IPS DF 6.9 (cell line): ENCODE results near the gene RCE1.
"Not testable (repeated sequence)": the region's sequence is repeated elsewhere in the genome, so short reads cannot be mapped to it uniquely, and the experiment has no call there.

ENCODE experiments used
- DNase-seq: peaks from one replicate; pipeline ENCODE4 v3.0.0-alpha.2; 2013; ENCODE audit warnings: low read depth, low spot score
- H3K27ac ChIP-seq: one replicate; pipeline ENCODE4 v1.5.1; 2013; ENCODE audit warnings: low read length, control low read depth
- H3K27me3 ChIP-seq: 2 replicates; pipeline ENCODE4 v1.6.1; 2013; ENCODE audit warnings: mild to moderate bottlenecking, low read length; ENCODE audit not compliant: control insufficient read depth, insufficient read depth
- H3K36me3 ChIP-seq: 2 replicates; pipeline ENCODE4 v1.6.1; 2013; ENCODE audit warnings: low read length; ENCODE audit not compliant: control insufficient read depth, insufficient read depth
- H3K4me1 ChIP-seq: 2 replicates; pipeline ENCODE4 v1.6.1; 2013; ENCODE audit warnings: low read length; ENCODE audit not compliant: control insufficient read depth, insufficient read depth
- H3K4me3 ChIP-seq: 2 replicates; pipeline ENCODE4 v1.5.1; 2013; ENCODE audit warnings: mild to moderate bottlenecking, low read length
- H3K9me3 ChIP-seq: 2 replicates; pipeline ENCODE4 v1.6.1; 2013; ENCODE audit warnings: low read length, inconsistent platforms; ENCODE audit not compliant: control insufficient read depth, insufficient read depth
- WGBS: extraction: QIAGEN DNeasy Blood & Tissue Kit; methylation state at CpG from one replicate; pipeline ENCODE4 v1.1.7; 2013; ENCODE audit warnings: mixed read lengths, missing lambda C conversion rate; ENCODE audit not compliant: insufficient read length, insufficient coverage; 5-methylcytosine and 5-hydroxymethylcytosine counted together

Gene RCE1, protein sequence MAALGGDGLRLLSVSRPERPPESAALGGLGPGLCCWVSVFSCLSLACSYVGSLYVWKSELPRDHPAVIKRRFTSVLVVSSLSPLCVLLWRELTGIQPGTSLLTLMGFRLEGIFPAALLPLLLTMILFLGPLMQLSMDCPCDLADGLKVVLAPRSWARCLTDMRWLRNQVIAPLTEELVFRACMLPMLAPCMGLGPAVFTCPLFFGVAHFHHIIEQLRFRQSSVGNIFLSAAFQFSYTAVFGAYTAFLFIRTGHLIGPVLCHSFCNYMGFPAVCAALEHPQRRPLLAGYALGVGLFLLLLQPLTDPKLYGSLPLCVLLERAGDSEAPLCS

DNA sequence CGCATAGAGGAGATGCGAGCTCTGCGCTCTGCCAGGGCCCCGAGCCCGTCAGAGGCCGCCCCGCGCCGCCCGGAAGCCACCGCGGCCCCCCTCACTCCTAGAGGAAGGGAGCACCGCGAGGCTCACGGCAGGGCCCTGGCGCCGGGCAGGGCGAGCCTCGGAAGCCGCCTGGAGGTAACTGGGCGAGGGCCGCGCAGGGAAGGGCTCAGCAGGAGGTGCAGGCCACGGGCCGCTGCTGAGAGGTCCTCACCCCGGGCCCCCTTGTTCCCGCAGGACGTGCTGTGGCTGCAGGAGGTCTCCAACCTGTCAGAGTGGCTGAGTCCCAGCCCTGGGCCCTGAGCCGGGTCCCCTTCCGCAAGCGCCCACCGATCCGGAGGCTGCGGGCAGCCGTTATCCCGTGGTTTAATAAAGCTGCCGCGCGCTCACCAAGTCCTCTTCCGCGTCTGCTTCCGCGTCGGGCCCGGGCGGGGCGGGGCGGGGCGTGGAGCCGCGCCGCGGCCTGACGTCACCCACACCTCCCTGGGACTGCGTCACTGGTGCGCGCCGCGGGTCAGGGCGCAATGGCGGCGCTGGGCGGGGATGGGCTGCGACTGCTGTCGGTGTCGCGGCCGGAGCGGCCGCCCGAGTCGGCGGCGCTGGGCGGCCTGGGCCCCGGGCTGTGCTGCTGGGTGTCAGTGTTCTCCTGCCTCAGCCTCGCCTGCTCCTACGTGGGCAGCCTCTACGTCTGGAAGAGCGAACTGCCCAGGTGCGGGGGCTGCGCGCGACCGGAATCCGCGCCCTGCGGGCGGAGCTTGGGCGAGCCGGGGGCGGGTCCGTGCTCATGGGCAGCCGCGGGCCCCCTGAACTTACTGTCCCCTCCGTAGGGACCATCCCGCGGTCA, at the start of gene RCE1:
Gene RCE1 (plus strand): TSS at position 546 of the 880 bp plus-strand sequence. CDS start 15 bp downstream, at position 561.
- H3K4me3 ChIP-seq: peak within 1 kb of the TSS; percentile 99
- no peaks in the 10 kb centered on the region for H3K9me3 ChIP-seq
- H3K27ac ChIP-seq: no peak within 1 kb of the TSS
- DNase-seq: no peak
- H3K4me1 ChIP-seq: peaks cover 5% of the 10 kb centered on the region; the same call in 1 of the 2 replicates
- no CpG with 5 or more reads among the region's 98 CpGs for WGBS
- no peaks in the 10 kb centered on the region for H3K27me3 ChIP-seq
- peaks cover 17% of the 10 kb centered on the region for H3K36me3 ChIP-seq

GRCh38 chr11:66799815-66800214, 43.4 kb upstream of the RCE1 start:
- H3K27me3 ChIP-seq, H3K9me3 ChIP-seq, DNase-seq, H3K4me1 ChIP-seq, H3K36me3 ChIP-seq, H3K4me3 ChIP-seq, H3K27ac ChIP-seq: not testable (repeated sequence)

- no peak for DNase-seq
- no CpG with 5 or more reads among the region's 5 CpGs for WGBS
- Histone ChIP-seq H3K4me1 (no peaks in the 10 kb centered on the region), H3K9me3 (no peaks in the 10 kb centered on the region), H3K27me3 (no peaks in the 10 kb centered on the region), H3K36me3 (no peaks in the 10 kb centered on the region; the same call in 1 of the 2 replicates), H3K27ac (no peak overlapping the region), H3K4me3 (no peak overlapping the region)
These were observed 42.4 kb upstream of the RCE1 start for GRCh38 chr11:66800720-66801428.

DNA sequence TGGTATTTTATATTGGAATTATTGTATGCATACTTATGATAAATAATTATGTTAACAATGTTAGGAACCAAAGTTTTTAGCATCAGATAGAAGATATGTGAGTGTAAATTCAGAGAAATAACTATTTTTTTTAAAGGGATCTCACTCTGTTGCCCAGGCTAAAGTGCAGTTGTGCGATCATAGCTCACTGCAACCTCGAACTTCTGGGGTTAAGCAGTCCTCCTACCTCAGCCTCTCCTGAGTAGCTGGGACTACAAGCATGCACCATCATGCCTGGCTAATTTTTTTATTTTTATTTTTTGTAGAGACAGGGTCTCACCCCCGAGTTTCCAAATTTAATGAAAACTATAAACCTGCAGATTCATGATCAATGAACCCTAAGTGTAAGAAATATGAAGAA, 33.6 kb upstream of the RCE1 start:
- H3K4me1 ChIP-seq: no peaks in the 10 kb centered on the region
- no peaks in the 10 kb centered on the region for H3K27me3 ChIP-seq
- DNase-seq: no peak
- H3K36me3 ChIP-seq: no peaks in the 10 kb centered on the region
- no peak overlapping the region for H3K27ac ChIP-seq
- H3K9me3 ChIP-seq: no peaks in the 10 kb centered on the region
- no peak overlapping the region for H3K4me3 ChIP-seq
- no CpG with 5 or more reads among the region's 3 CpGs for WGBS

DNA sequence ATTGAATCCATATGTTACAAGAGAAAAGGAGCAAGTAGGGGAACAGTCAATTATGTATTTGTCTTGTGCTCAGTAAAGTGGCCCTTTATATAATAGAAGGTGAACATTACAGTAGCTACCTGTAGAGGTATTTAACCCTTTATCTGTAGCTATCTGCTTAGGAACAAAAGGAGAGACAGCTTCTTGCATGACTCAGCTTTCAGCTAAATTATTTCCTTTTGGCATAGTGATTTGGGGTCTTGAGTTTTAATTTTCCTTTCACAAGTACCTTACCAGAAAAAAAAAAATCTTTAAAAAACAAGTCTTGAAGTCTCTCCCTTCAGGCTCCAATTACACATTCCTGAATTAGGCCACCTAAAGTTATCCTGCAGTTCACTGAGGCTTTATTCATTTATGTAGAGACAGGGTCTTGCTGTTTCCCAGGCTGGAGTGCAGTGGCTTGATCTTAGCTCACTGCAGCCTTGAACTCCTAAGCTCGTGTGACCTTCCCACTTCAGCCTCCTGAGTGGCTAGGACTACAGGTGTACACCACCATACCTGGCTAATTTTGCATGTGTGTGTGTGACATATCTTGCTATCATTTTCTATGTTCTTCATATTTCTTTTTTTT, 32.6 kb upstream of the RCE1 start:
- WGBS: no CpG with 5 or more reads among the region's 1 CpG

GRCh38 chr11:66814678-66815077, 28.6 kb upstream of the RCE1 start:
- no peaks in the 10 kb centered on the region for H3K4me1 ChIP-seq
- DNase-seq: no peak
- H3K27me3 ChIP-seq: no peaks in the 10 kb centered on the region
- no peak overlapping the region for H3K27ac ChIP-seq
- no CpG with 5 or more reads among the region's 5 CpGs for WGBS
- no peaks in the 10 kb centered on the region for H3K9me3 ChIP-seq
- H3K36me3 ChIP-seq: no peaks in the 10 kb centered on the region
- no peak overlapping the region for H3K4me3 ChIP-seq

More for the DNA sequence above, 32.6 kb upstream of the RCE1 start:
- H3K4me1 ChIP-seq: no peaks in the 10 kb centered on the region
- H3K4me3 ChIP-seq: no peak overlapping the region
- H3K27ac ChIP-seq: no peak overlapping the region
- no peaks in the 10 kb centered on the region for H3K36me3 ChIP-seq
- H3K9me3 ChIP-seq: no peaks in the 10 kb centered on the region
- no peak for DNase-seq
- no peaks in the 10 kb centered on the region for H3K27me3 ChIP-seq

- Histone ChIP-seq H3K27me3 (no peaks in the 10 kb centered on the region), H3K27ac (no peak overlapping the region), H3K9me3 (no peaks in the 10 kb centered on the region), H3K4me1 (no peaks in the 10 kb centered on the region), H3K36me3 (no peaks in the 10 kb centered on the region), H3K4me3 (no peak overlapping the region)
- no peak for DNase-seq
- no CpG with 5 or more reads among the region's 1 CpG for WGBS
These were observed 27.6 kb upstream of the RCE1 start for GRCh38 chr11:66815646-66816045.

GRCh38 chr11:66818231-66818955, 24.8 kb upstream of the RCE1 start:
- no peak overlapping the region for H3K4me3 ChIP-seq
- H3K36me3 ChIP-seq: no peaks in the 10 kb centered on the region
- no CpG with 5 or more reads among the region's 3 CpGs for WGBS
- no peaks in the 10 kb centered on the region for H3K4me1 ChIP-seq
- H3K9me3 ChIP-seq: no peaks in the 10 kb centered on the region
- no peak overlapping the region for H3K27ac ChIP-seq
- no peak for DNase-seq
- H3K27me3 ChIP-seq: no peaks in the 10 kb centered on the region

- Histone ChIP-seq H3K27me3 (no peaks in the 10 kb centered on the region), H3K4me3 (no peak overlapping the region), H3K36me3 (no peaks in the 10 kb centered on the region), H3K9me3 (no peaks in the 10 kb centered on the region), H3K27ac (no peak overlapping the region), H3K4me1 (no peaks in the 10 kb centered on the region)
- WGBS: no CpG with 5 or more reads among the region's 3 CpGs
- no peak for DNase-seq
These were observed 22.9 kb upstream of the RCE1 start for GRCh38 chr11:66820381-66820780.
